Breast epithelium (tissue), 3 donors: ENCODE measurements around the gene LTBP4.

Experiments used
- POLR2A ChIP-seq: fragments of 450-650 bp; IDR thresholded peaks from one replicate; pipeline ENCODE4 v1.6.1; 2016; ENCODE audit warnings: antibody characterized with exemption, mild to moderate bottlenecking, moderate library complexity
- TF ChIP-seq, protein P1 (sequence below), 3 donors: fragments of 450-650 bp; IDR thresholded peaks; one replicate each; pipeline ENCODE4 v1.5.1; 2016 to 2017; ENCODE audit warnings: antibody characterized with exemption in 3 of 3, mild to moderate bottlenecking in 3 of 3, moderate library complexity in 3 of 3

DNA sequence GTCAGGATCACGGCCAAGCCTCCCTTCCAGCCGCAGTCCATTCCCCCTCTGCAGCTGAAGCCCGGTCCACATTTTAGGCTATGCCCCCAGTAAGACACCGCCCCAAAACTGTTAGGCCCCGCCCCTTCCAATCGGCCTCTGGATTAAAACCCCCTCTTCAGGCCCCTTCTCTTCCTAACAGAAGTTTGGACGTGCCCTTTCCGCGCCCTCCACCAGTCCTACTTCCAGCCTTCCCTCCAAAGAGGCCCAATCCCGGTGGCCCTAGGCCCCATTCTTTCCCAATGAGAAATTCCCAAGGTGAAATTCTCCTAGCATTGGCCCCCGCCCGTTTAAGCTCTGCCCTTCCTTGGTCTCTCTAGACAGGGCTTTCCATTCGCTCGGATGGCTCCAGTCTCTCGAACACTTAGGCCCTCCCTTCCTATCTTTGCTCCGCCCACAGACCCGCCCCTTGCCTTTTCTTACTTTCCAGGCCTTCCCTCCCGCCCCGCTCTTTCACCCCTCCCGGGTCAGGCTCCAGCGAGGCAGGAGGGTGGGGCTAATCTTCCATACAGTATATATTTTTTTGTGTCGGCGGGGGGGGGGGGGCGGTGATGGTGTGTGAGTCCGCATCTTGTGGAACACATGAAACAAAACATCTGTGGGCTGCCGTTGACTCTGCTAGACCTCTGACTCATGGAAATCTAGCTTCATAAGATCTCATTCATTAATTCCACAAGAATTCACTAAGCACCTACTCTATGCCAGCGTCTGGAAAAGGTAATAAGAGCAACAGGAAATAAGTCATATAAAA lies 13.6 kb downstream of the LTBP4 start:
- TF ChIP-seq, protein P1, sequence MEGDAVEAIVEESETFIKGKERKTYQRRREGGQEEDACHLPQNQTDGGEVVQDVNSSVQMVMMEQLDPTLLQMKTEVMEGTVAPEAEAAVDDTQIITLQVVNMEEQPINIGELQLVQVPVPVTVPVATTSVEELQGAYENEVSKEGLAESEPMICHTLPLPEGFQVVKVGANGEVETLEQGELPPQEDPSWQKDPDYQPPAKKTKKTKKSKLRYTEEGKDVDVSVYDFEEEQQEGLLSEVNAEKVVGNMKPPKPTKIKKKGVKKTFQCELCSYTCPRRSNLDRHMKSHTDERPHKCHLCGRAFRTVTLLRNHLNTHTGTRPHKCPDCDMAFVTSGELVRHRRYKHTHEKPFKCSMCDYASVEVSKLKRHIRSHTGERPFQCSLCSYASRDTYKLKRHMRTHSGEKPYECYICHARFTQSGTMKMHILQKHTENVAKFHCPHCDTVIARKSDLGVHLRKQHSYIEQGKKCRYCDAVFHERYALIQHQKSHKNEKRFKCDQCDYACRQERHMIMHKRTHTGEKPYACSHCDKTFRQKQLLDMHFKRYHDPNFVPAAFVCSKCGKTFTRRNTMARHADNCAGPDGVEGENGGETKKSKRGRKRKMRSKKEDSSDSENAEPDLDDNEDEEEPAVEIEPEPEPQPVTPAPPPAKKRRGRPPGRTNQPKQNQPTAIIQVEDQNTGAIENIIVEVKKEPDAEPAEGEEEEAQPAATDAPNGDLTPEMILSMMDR (IDR thresholded peaks at IDR 0.05): no peak
- no peak for TF ChIP-seq POLR2A
